ENCODE measurements around the gene PSMB7. TPM values are rescaled to one million over a fixed set of nuclear protein-coding genes. Genes with fewer than 3 reads are reported as not detected.

Gene PSMB7
- total and polyA plus RNA-seq, 12 donors, result 148 to 308 (median 163) TPM

DNA sequence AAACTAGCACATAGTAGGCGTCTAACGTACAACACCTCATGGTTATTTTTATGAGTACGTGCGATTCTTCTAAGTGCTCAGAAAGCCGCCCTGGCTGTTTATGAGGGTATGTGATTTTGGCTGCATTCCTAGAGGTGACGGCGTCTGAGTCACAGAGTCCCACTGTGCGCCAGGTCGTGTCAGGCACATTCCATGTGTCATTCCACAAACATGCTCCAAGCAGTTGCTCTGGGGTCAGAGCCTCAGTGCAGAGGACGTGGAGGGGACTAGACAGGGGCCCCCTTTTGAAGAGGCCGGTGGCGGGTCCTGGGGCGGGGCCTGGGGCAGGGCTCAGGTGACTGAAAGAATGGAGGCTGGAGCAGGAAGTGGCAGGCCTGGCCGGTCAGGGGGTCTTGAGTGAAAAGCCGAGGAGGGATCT is 105.6 kb downstream of the PSMB7 start:
- intact Hi-C loops (cut with DNase I), result no loop called here
- Histone ChIP-seq H3K4me3 (no peak overlapping the region), H3K27ac (no peak overlapping the region), H3K27me3 (no peaks in the 10 kb centered on the region), H3K9me3 (no peaks in the 10 kb centered on the region), H3K36me3 (peaks cover 0 to 67% (median 0%) of the 10 kb centered on the region in 9 donors), H3K4me1 (peaks cover 0 to 18% (median 0%) of the 10 kb centered on the region in 9 donors)
- TF ChIP-seq, protein P1, sequence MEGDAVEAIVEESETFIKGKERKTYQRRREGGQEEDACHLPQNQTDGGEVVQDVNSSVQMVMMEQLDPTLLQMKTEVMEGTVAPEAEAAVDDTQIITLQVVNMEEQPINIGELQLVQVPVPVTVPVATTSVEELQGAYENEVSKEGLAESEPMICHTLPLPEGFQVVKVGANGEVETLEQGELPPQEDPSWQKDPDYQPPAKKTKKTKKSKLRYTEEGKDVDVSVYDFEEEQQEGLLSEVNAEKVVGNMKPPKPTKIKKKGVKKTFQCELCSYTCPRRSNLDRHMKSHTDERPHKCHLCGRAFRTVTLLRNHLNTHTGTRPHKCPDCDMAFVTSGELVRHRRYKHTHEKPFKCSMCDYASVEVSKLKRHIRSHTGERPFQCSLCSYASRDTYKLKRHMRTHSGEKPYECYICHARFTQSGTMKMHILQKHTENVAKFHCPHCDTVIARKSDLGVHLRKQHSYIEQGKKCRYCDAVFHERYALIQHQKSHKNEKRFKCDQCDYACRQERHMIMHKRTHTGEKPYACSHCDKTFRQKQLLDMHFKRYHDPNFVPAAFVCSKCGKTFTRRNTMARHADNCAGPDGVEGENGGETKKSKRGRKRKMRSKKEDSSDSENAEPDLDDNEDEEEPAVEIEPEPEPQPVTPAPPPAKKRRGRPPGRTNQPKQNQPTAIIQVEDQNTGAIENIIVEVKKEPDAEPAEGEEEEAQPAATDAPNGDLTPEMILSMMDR (IDR thresholded peaks at IDR 0.05), result no peak
- DNase-seq, result no peak
- 72 to 84% methylated on average over 15 of the region's 15 CpGs for WGBS, 2 donors
- peak in 6 of 8 donors; percentile 54 to 76 (median 64) for ATAC-seq

DNA sequence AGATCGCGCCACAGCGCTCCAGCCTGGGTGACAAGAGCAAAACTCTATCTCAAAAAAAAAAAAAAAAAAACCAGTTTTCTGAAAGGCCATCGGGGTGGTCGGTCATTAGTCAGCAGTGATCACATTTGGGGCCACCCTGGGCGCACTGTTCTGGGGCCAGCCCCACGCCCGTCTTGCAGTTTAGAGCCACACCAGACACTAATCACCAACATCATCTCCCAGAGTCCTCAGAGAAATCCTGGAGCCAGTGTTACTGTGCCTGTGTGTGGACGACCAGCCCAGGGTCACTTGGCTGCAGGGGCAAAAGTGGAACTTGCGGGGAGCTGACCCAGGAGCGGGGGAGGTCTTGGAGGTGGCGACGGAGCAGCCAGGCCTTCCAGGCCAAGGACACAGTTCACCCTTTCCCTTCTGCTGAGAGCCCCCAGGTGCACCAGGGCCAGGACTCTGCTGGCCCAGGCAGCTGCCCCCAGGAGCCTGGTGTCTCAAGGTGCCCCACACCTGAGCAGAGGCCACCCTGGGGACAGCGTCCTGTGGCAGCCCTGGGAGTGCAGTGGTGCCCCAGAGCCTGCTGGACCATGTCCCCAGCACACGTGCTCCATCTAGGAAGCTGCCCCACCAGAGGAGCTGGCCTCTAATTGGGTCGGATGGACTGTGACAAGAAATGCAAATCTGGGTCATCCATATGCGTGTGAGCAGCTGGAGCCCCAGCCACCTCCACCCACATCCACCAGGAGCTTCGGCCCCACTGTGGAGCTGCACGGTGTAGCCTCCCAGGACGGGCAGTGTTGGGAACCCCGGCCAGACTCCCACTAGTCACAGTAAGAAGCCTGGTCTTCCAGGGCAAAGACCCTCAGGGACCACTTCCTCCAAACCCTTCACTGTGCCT is 106.4 kb downstream of the PSMB7 start:
- intact Hi-C loops (cut with DNase I), result no loop called here
- peak in 1 of 8 donors; percentile 12 for ATAC-seq

DNA sequence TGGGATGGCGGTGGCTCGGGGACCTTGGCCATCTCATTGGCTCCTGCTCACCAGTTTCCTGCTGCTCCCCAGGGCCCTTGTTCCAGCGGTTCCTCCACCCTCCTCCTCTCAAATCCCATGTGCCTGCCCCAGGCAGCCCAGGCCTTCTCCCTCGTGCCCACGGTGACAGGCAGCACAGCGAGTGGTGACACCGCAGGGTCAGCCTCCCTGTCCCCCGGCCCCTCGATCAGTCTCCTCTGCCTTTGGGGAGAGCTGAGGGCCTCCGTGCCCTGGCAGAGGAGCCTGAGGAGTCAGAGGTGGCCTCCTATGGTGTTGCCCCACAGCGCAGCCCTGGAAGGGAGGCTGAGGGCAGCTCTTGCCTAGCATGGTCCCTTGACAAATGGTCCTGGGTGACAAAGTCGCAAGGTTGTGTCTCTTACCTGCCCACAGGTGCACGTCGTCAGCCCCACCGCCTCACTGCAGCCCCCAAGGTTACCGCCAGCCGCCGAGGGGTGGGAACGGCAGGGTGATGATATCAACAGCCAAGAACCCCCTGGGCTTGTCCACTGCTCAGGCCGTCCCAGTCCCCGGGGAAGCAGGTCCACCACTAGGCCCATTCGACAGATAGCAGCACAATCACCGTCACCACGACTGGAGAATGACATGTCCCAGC is 107.7 kb downstream of the PSMB7 start:
- intact Hi-C loops (cut with DNase I), result no loop called here
- DNase-seq (no peak), ATAC-seq (no peak)
- Histone ChIP-seq H3K9me3 (no peaks in the 10 kb centered on the region), H3K36me3 (peaks cover 0 to 67% (median 0%) of the 10 kb centered on the region in 9 donors), H3K27ac (no peak overlapping the region), H3K4me3 (no peak overlapping the region), H3K27me3 (no peaks in the 10 kb centered on the region), H3K4me1 (peaks cover 0 to 18% (median 0%) of the 10 kb centered on the region in 9 donors)
- WGBS, 2 donors, result 85 to 90% methylated on average over 24 of the region's 24 CpGs
- TF ChIP-seq, protein P1 (IDR thresholded peaks at IDR 0.05), result no peak

More for the DNA sequence above, 106.4 kb downstream of the PSMB7 start:
- H3K36me3 ChIP-seq, result peaks cover 0 to 67% (median 0%) of the 10 kb centered on the region in 9 donors
- H3K9me3 ChIP-seq, result no peaks in the 10 kb centered on the region
- no peak overlapping the region for H3K27ac ChIP-seq
- 95 to 96% methylated on average over 21 of the region's 21 CpGs for WGBS, 2 donors
- H3K27me3 ChIP-seq, result no peaks in the 10 kb centered on the region
- TF ChIP-seq, protein P1 (IDR thresholded peaks at IDR 0.05), result no peak
- no peak for DNase-seq
- peaks cover 0 to 18% (median 0%) of the 10 kb centered on the region in 9 donors for H3K4me1 ChIP-seq
- no peak overlapping the region for H3K4me3 ChIP-seq

DNA sequence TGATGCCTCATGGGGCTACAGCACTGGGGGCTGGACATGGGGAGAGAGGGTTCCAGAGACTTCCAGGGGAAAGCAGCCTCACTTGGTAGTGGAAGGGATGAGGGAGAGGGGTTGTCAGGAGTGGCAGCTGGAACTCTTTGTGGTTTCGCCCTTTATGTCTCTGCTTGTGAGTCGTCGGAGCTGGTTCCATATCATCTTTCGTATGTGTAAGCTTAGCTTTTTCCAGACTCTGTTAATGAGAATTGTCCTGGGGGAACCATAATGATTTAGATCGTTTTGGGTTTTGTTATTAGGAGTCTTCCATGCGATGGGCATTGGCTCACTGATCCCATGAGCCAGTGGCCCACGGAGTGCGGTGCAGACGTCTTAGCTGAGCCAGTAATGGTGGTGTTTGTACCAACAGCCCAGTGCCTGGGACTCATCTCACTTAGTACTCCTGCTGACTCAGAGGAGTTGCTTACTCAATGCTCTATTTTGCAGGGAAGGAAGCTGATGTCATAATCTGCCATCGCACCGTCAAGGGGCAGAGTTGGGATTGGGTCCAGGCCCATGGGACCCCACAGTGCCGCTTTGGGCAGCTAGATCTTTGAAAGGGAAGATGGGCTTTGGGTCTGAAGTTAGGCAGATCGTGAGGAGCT is 109.0 kb downstream of the PSMB7 start:
- Histone ChIP-seq H3K27me3 (no peaks in the 10 kb centered on the region), H3K4me3 (no peak overlapping the region), H3K36me3 (peaks cover 0 to 73% (median 0%) of the 10 kb centered on the region in 9 donors), H3K27ac (peak overlapping the region in 1 of 10 donors; percentile 13), H3K9me3 (no peaks in the 10 kb centered on the region), H3K4me1 (peaks cover 0 to 18% (median 0%) of the 10 kb centered on the region in 9 donors)
- TF ChIP-seq, protein P1 (IDR thresholded peaks at IDR 0.05), result no peak
- WGBS, 2 donors, result 72 to 77% methylated on average over 13 of the region's 13 CpGs
- DNase-seq (no peak), ATAC-seq (peak in 1 of 8 donors; percentile 39)
- intact Hi-C loops (cut with DNase I), result no loop called here
